GM18505 (cell line): Measurements from ENCODE around the gene DOCK4.

Experiments used
- ATAC-seq: cut with Tn5 transposase; IDR thresholded peaks from one replicate; pipeline ENCODE4 v1.9.1; 2021; ENCODE audit not compliant: unreplicated experiment
- POLR2A ChIP-seq: IDR thresholded peaks from 4 replicates; pipeline ENCODE4 v1.6.1; 2011; ENCODE audit warnings: borderline replicate concordance; ENCODE audit not compliant: insufficient read depth, insufficient read length; ENCODE audit errors: extremely low read depth

DOCK4 gene

DNA sequence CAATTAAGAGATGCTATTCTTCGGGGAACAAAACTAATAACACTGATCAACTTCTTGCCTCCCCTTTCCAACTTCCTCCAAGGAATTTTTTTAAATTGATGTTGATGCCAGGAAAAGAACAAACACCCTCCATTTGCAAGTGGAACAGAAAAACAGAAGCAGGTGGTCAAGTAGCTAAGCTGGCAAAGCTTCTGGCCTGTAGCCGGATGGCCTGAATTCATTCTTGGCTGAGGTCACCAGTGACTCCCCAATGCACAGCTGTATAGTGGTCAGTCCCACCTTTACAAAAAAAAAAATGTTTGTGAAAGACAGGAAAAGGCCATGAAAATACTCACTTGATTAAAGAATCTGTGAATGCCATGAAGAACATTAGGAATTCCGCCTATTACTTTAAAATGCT, 39.1 kb downstream of the DOCK4 start:
- no peak for ATAC-seq
- TF ChIP-seq POLR2A, result no peak

DNA sequence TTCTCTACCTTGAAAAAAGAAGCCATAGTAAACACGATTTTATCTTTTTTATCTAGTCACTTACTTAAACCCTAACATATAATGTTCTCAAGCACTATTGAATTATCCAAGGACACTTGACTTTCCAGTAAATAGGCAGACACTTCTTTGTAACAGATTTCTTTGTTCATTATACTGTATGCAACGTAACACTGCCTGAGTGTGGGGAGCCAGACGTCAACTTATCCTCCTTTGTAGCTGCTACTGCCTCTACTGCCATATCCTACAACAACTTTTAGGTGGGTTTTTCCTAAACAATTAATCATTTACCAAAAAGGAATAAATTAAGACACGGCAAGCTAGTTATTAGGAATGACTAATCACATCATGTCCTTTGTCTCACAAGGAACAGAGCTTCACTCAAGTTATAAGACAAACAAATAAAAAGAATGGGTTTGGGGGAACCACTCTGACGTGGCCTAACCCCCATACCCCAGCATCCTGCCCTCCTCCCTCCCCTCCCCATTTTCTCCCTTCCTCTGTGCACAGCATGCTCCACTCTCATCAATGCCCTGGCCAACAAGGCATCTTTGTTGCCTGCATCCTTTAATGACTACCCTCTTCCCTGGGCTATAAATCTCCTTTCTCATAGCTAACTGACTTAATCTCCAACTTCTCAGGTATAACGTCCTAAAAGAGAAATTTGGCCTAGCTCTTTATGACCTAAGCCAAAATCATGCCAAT, 43.3 kb downstream of the DOCK4 start:
- ATAC-seq, result no peak
- TF ChIP-seq POLR2A, result no peak

DNA sequence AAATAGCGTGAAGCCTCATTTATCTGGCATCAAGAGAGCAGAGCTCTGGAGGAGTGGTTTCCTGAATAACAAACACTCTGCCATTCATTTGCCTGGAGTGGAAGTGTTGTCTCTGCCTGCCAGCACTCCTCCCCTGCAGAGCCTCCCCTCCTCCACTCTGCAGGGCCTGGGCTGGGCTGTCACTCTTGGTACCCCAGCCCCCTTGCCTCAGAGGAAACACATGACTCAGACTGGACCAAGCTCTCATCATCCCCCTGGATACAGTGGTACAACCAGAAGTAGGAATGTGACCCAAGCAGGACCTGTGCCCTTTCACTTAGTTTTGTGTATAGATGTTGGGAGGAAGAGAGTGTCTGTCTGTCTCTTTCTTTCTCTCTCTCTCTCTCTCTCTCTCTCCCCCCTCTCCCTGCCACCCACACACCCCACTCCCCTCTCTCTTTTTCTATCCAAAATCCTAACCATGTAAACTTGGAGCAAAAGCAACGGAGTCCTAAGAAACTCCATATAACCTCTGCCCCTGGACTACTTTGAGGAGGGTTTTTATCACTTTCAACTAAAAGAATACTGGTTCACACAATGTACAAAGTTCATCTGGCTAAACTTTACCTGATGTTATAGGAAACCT, 43.9 kb downstream of the DOCK4 start:
- ATAC-seq, result no peak
- no peak for TF ChIP-seq POLR2A

DNA sequence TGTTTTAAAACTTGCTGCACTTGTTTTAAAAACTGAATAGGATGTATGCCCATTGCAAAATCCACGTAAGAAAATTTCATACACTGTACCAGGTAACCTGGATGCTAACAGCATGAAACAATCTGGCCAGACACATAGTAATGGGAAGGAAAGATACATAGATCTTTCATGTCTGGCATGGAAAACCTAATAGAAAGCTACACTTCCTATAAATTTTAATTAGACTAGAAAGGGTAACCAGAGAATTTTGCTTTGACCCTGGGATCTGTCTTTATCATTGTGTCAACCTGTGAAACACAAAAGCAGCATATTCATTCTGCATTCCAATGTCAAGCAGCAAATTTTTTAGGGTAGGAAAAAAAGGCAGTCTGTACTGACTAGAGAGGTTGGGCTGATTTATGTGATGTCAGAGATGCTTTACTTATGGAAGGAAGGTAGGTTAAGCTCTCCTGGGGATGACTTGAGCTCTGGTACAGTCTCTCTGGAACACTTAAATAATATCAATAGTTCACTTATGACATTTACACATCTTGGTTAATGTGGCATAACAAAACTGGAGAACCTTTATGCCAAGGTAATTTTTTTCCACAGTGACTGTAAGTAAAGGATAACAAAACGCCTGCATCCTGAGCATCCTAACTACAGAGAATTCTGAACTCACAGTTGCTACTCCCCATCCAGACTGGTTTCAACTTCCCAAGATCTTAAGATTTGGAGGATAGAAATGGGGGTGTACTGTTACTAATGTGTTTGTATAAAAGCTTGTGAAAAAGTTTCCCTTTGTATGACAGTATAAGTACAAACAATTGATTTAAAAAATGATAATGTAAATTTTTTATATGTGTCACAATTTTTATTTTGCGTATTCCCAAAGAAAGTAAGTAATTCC, 44.7 kb downstream of the DOCK4 start:
- no peak for TF ChIP-seq POLR2A
- ATAC-seq, result no peak

DNA sequence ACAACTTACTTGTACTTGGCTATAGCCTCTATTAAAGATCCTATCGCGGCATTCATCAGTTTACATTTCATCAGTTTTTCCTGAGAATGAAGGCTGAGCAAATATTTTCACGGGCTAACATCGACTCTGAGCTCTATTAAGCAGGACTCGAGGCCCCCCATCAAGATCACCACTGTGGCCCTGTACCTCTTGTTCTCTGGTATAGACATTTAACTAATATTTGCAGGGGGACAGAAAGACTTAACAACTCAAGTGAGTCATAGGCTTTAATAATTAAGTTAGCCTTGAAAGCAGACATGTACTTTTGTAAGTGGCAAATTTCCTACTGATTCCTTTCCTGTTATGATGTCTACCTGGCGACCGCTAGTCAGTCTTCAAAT, 45.4 kb downstream of the DOCK4 start:
- no peak for TF ChIP-seq POLR2A
- ATAC-seq, result no peak

DNA sequence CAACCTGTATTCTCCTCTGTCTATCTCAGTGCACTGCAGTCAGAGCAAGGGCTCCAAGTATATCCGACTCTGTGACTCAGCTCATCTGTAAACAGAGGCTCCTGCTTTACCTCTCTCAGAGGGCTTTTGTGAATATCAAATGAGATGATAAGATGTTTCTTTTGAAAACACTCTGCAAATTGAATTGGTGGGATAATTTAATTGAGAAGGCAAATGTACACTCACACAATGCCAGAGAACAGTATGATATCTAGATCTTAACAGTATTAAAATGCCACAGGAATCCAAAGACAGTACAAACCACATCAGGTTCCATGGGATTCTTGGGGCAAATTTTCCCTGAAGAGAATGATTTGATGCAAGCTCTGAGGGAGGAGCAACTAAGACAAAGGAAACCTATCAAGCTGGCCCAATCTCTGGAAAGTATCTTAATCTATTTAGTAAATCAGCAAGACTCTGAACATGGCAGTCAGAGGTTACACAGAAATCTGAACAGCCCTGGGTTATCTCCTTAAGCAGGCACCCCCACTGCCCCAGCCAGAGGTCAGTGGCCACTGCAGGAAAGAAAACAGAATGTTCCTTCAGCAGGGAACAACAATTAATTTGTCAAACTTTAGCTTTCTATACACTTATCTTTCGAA, 45.9 kb downstream of the DOCK4 start:
- no peak for TF ChIP-seq POLR2A
- ATAC-seq, result no peak

DNA sequence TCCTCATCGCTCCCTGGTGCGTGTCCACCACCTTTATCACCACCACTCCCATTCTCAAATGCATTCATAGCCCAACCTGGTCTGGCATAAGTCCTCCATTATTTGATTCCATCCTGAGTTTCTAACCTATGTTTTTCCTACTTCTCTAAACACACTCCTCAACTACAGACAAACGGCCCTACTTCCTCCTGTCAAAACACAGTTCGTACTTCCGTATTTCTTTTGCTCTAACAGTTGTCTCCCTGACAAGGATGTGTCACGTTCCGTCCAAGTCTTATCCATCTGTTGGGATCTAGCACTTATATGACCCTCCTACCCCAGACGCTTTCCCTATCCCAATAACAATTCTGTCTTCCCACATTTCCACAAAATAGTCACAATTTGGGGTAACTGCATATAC, 46.8 kb downstream of the DOCK4 start:
- no peak for TF ChIP-seq POLR2A
- no peak for ATAC-seq

DNA sequence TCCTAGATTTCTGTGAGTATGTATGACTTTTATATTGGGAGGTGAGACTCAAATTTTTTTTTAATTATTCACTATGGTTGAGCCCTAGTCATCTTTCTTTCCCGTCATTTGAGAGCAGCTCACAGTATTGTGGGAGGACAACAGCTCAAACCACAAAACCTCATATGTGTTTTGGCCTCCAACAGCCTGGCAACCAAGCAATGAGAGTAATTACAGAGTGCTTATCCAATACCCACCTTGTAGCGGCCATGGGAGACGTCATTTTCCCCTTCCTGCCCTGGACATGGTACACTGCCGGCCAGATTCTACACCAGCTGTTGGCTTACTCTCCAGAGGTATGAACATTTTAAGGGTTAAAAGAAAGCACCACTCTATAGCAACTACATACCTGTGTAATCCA, 49.1 kb downstream of the DOCK4 start:
- ATAC-seq, result no peak
- no peak for TF ChIP-seq POLR2A

DNA sequence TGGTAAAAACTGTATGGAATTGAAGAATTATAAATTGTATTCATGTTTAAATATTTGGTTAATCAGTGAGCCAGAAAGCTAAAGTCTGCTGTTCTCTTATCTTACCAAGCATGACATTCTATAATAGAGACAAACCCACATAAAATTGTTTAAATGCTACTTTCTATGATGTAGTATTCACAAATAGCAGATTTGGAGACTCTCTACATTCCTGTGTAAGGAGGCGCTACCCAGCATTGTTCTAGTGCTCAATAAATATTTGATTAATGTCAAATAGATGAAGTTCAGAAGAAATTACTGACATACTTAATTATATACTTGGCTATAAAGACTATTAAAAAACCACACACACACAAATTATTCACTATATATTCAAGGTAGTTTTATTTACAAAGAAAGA, 49.8 kb downstream of the DOCK4 start:
- ATAC-seq, result no peak
- TF ChIP-seq POLR2A, result no peak

DNA sequence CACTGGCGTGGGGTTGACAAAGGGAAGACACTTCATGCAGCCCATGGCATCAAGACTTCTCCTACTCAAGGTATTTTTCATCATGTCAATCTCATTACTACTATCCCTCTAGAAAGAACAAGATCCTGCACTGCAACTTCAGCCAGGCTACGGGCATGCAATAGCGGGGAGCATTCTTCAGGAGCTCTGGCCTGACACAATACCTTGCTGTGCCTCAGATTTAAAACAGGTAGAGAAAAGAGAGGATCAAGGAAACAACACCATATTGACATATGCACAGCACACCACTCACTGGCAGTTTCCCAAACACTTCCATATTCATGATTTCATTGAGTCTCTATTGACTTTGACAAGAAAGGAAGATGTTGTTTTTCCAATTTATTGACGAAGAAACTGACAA, 51.5 kb downstream of the DOCK4 start:
- TF ChIP-seq POLR2A, result no peak
- no peak for ATAC-seq

DNA sequence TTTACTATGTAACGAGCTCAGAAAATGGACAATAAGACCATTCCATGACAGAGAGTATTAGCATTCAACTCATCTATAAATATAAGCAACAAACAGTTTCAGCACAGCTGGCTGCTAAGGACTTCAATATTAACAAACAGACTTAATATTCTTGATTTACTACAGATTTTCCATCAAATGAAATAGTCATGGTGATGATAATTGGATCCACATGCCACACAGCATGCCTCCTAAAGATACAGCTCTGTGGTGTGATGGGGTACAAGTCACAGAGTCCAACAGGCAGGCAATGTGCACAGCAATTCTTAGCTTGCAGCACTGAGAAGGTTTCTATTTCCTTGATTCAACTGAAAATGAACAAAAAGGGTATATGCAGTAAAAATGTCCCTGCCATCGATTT, 54.0 kb downstream of the DOCK4 start:
- no peak for ATAC-seq
- no peak for TF ChIP-seq POLR2A

DNA sequence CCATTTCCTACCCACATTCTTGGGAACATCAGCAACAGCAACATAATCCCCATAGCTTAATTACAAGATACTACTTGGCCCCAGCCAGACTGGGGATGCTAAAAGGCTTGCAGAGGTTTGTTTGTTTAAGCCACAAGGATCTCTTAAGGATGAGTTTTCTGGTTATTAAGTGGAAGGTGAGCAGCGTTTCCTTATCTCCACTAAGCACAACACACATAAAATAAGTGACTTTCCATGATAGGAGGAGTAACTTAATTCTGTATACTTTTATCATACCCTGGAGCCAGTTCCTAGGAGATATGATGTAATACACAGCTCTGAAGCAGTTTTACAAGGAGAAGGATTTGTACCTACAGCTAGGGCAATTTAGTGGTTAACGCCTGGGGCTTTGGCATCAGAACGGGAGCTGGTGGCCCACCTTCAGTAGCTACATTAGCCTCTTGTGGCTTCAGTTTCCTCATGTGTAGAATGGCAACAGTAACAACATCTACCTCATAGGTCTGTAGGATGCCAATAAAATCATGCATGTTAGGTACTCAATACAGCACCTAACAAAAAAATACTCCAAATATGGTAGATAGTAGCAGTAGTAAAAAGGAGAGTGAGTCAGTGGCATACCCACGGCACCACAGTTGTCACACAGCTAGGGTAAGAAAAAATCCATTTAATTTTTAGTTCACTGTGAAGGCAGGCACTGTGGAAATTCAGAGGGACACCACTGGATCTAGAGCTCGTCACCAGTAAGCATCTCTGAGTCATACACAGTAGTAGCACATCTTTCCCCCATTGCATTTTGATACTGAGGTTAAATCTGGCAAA, 55.2 kb downstream of the DOCK4 start:
- TF ChIP-seq POLR2A, result no peak
- no peak for ATAC-seq
